GM12878 (cell line): Measurements from ENCODE around the gene CDPF1. TPM values are rescaled to one million over a fixed set of nuclear protein-coding genes. Genes with fewer than 3 reads are reported as not detected.

ENCODE experiments used
- ATAC-seq: fragments of 200-7000 bp; cut with Tn5 transposase; 3 replicates; pipeline ENCODE4 v1.9.1; 2020; ENCODE audit warnings: mild to moderate bottlenecking, moderate library complexity
- BruUV-seq: library from RNA; stranded (reverse); fragments of 400-500 nt; replicated peaks from 2 replicates; lab custom pipeline; 2021; lab: Mats Ljungman, UMichigan
- CTCF ChIA-PET: fragments of 300-600 bp; sonication (Branson Sonifier 250); formaldehyde crosslinking; extraction: SDS; loops from one replicate; lab custom pipeline; 2021; ENCODE audit warnings: inconsistent platforms; lab: Yijun Ruan, JAX
- POLR2A ChIA-PET: fragments of 350-600 bp; formaldehyde crosslinking; extraction: SDS; loops from one replicate; lab custom pipeline; 2021; ENCODE audit warnings: inconsistent platforms; lab: Charles Lee
- RAD21 ChIA-PET: fragments of 300-600 bp; sonication (Branson Sonifier 250); formaldehyde crosslinking; loops from one replicate; lab custom pipeline; 2023; ENCODE audit warnings: antibody characterized with exemption; ENCODE audit not compliant: unreplicated experiment; lab: Charles Lee
- SMC1A ChIA-PET: fragments of 300-600 bp; sonication (Branson Sonifier 250); formaldehyde crosslinking; loops from one replicate; lab custom pipeline; 2023; ENCODE audit not compliant: unreplicated experiment, uncharacterized antibody; lab: Charles Lee
- DNase-seq: peaks from one replicate; pipeline ENCODE4 v3.0.0-alpha.2; 2011; ENCODE audit warnings: low read depth, low spot score
- FAIRE-seq: peaks from 3 replicates; lab custom pipeline; 2011; peaks lifted over from hg19 to GRCh38; lab: Jason Lieb, UNC
- H2AFZ ChIP-seq: 2 replicates; pipeline ENCODE4 v1.6.0; 2011; ENCODE audit warnings: low read depth, low read length, control low read depth; ENCODE audit not compliant: control insufficient read depth
- H3K27ac ChIP-seq: 2 replicates; pipeline ENCODE4 v1.5.1; 2011; ENCODE audit warnings: control low read depth; ENCODE audit not compliant: control insufficient read depth, insufficient read depth
- H3K27me3 ChIP-seq, 2 experiments: replicated peaks in 1 of 2; 2 replicates each; pipeline versions ENCODE4 v1.6.0 to v1.6.1; 2011; ENCODE audit warnings: low read length in 1 of 2; ENCODE audit not compliant: control insufficient read depth in 2 of 2, insufficient read depth in 2 of 2
- H3K36me3 ChIP-seq, 2 experiments: 2 replicates each; pipeline ENCODE4 v1.5.1; 2011; ENCODE audit warnings: low read length in 1 of 2; ENCODE audit not compliant: control insufficient read depth in 2 of 2, insufficient read depth in 2 of 2
- H3K4me1 ChIP-seq: 2 replicates; pipeline ENCODE4 v1.6.1; 2011; ENCODE audit warnings: mild to moderate bottlenecking, low read length, moderate library complexity, mixed read lengths; ENCODE audit not compliant: control insufficient read depth, insufficient read depth
- H3K4me2 ChIP-seq: 2 replicates; pipeline ENCODE4 v1.6.0; 2011; ENCODE audit warnings: control low read depth; ENCODE audit not compliant: control insufficient read depth, insufficient read depth
- H3K4me3 ChIP-seq: fragments of 200-600 bp; sonication (generic); 2 replicates; pipeline ENCODE4 v1.5.1; 2016
- H3K79me2 ChIP-seq: 2 replicates; pipeline ENCODE4 v1.6.0; 2011; ENCODE audit warnings: low read length; ENCODE audit not compliant: control insufficient read depth, insufficient read depth
- H3K9ac ChIP-seq: 2 replicates; pipeline ENCODE4 v1.8.0; 2011; ENCODE audit warnings: low read length, control low read depth, mixed read lengths; ENCODE audit not compliant: control insufficient read depth, insufficient read depth
- H3K9me3 ChIP-seq: replicated peaks from 3 replicates; pipeline ENCODE4 v1.5.1; 2011; ENCODE audit warnings: mild to moderate bottlenecking, low read length; ENCODE audit not compliant: control insufficient read depth, insufficient read depth
- H4K20me1 ChIP-seq: 2 replicates; pipeline ENCODE4 v1.6.0; 2011; ENCODE audit not compliant: control insufficient read depth, insufficient read depth
- CREB1 ChIP-seq: IDR thresholded peaks from 2 replicates; pipeline ENCODE4 v1.6.1; 2012; ENCODE audit warnings: low read depth, mild to moderate bottlenecking, inconsistent platforms
- CUX1 ChIP-seq: IDR thresholded peaks from 2 replicates; pipeline ENCODE4 v1.6.1; 2012; ENCODE audit warnings: improper control_type of control experiment, low read depth, low read length; ENCODE audit not compliant: insufficient replicate concordance
- DPF2 ChIP-seq: fragments of 450-650 bp; IDR thresholded peaks from 2 replicates; pipeline ENCODE4 v1.6.1; 2017; ENCODE audit warnings: mild to moderate bottlenecking
- FOXK2 ChIP-seq: fragments of 450-650 bp; IDR thresholded peaks from 2 replicates; pipeline ENCODE4 v1.6.1; 2017; ENCODE audit warnings: mild to moderate bottlenecking, moderate library complexity
- JUNB ChIP-seq: IDR thresholded peaks from 2 replicates; pipeline ENCODE4 v1.6.1; 2016; ENCODE audit warnings: antibody characterized with exemption, mild to moderate bottlenecking
- YY1 ChIP-seq: IDR thresholded peaks from 2 replicates; pipeline ENCODE4 v1.6.1; 2011; ENCODE audit warnings: low read depth, mild to moderate bottlenecking, low read length
- ZBTB11 ChIP-seq: fragments of 450-650 bp; formaldehyde crosslinking; IDR thresholded peaks from 2 replicates; pipeline ENCODE4 v1.5.0; 2022; ENCODE audit warnings: mild to moderate bottlenecking, missing genetic modification characterization
- WGBS: methylation state at CpG from one replicate; pipeline ENCODE4 v1.1.6; 2016; ENCODE audit warnings: low lambda C conversion rate; ENCODE audit not compliant: insufficient replicate concordance, insufficient coverage; ENCODE audit errors: missing lambda C conversion rate; 5-methylcytosine and 5-hydroxymethylcytosine counted together
- in situ Hi-C: fragments of 300-500 bp; cut with MboI; formaldehyde crosslinking; loops from 9 replicates; pipeline ENCODE4 v1.14.3; 2018; ENCODE audit warnings: mixed read lengths
- intact Hi-C: fragments of 100-400 bp; cut with micrococcal nuclease; formaldehyde crosslinking; loops from one replicate; pipeline ENCODE4 v1.14.2; 2022; ENCODE audit not compliant: unreplicated experiment
- polyA plus RNA-seq, 11 experiments: library from polyadenylated mRNA; depleted of rRNA in 4 of 11; unstranded in 6 of 11; stranded (reverse) in 5 of 11; fragments of >200 nt; fragmentation: Nextera tagmentation in 4 of 11; fragmentation: Illumina TruSeq in 1 of 11; extraction: Ambion mirVana in 4 of 11; extraction: Trizol in 1 of 11; gene quantifications; 1 replicate in 1 of 11; 2 replicates in 10 of 11; pipeline versions ENCODE4 v1.2.1 to v1.2.3, GENCODE V29; 2011 to 2016; ENCODE audit warnings: inconsistent platforms in 2 of 11, missing spikeins in 2 of 11, low read depth in 1 of 11
- total RNA-seq, 4 experiments: library from RNA; depleted of rRNA in 3 of 4; stranded (reverse); fragments of >200 nt in 3 of 4; fragmentation: Illumina TruSeq in 1 of 4; extraction: Trizol in 1 of 4; gene quantifications; 2 replicates each; pipeline versions ENCODE4 v1.2.1 to v1.2.3, GENCODE V29; 2013 to 2021

The CDPF1 gene
- total and polyA plus RNA-seq, 10 of the 15 experiments (the other 5 are each of a cell fraction or from before 2014, with no cell fraction given), result 1.0 to 22.4 (median 7.9) TPM

- Histone ChIP-seq H3K9ac (peak overlapping the region; percentile 95), H3K9me3 (no peaks in the 10 kb centered on the region; the same call in 2 of the 3 replicates), H3K4me3 (peak overlapping the region; percentile 79), H3K36me3 (peaks cover 6 to 8% of the 10 kb centered on the region in 2 experiments), H3K27me3 (no peaks in the 10 kb centered on the region), H2AFZ (peak overlapping the region; percentile 87), H3K4me1 (peaks cover 32% of the 10 kb centered on the region), H3K27ac (peak overlapping the region; percentile 95), H4K20me1 (no peaks in the 10 kb centered on the region), H3K79me2 (peaks cover 30% of the 10 kb centered on the region), H3K4me2 (peak overlapping the region; percentile 100)
- intact Hi-C loops (loop anchor here (5.0 kb wide), 2 partner anchors 43 to 173 kb away; partner anchors contain the start of gene CDPF1), in situ Hi-C loops (no loop called here)
- ChIA-PET SMC1A (interaction anchor here (0.7 to 1.8 kb wide), 6 partner anchors 10 to 173 kb away, joined by 3 to 7 read pairs (median 4); partner anchors contain the start of gene TRMU), RAD21 (interaction anchor here (1.0 to 1.7 kb wide), 10 partner anchors 8 to 174 kb away, joined by 3 to 10 read pairs (median 4); partner anchors contain the start of genes CDPF1 and TTC38), POLR2A (interaction anchor here (0.6 to 2.3 kb wide), 4 partner anchors 15 to 666 kb away, joined by 4 to 9 read pairs (median 6); partner anchors contain the start of gene CDPF1), CTCF (interaction anchor here (0.9 to 2.0 kb wide), 6 partner anchors 11 to 174 kb away, joined by 3 to 9 read pairs (median 6); partner anchors contain the start of gene CDPF1)
- no peak for TF ChIP-seq CUX1
- no peak for TF ChIP-seq FOXK2
- TF ChIP-seq ZBTB11, result no peak
- 0 out of 2 replicates have a peak, but pooled peaks have one; percentile 19 for TF ChIP-seq DPF2
- TF ChIP-seq YY1, result no peak
- no peak for TF ChIP-seq CREB1
- no peak for TF ChIP-seq JUNB
- FAIRE-seq, result no peak
- DNase-seq, result no peak
- peak; percentile 4 for ATAC-seq
- no TSS peak for BruUV-seq
- 46% methylated on average over 4 of the region's 4 CpGs for WGBS
These were observed 45.3 kb upstream of the CDPF1 start for GRCh38 chr22:46295277-46295971.
